Measurements from ENCODE around the gene RNF180.

- TF ChIP-seq TAF1 (IDR thresholded peaks at IDR 0.05; ENCODE audit: borderline replicate concordance, insufficient read depth, low read length), result no peak
- no peak for TF ChIP-seq POLR2AphosphoS5 (IDR thresholded peaks at IDR 0.05; ENCODE audit: low read depth, low read length)
- TF ChIP-seq REST (IDR thresholded peaks at IDR 0.05; ENCODE audit: insufficient read depth in 1 of 2, low read depth in 2 of 2, low read length in 2 of 2), result no peak
- TF ChIP-seq SIN3A (IDR thresholded peaks at IDR 0.05; ENCODE audit: borderline replicate concordance, insufficient read depth, low read length), result no peak
- TF ChIP-seq FOXP2 (optimal IDR thresholded peaks at IDR 0.05; ENCODE audit: borderline replicate concordance, extremely low read depth, extremely low read length, insufficient read depth), result no peak
Measured at GRCh38 chr5:64140018-64140417, 25.6 kb upstream of the RNF180 start.
